Activated CD8-positive, alpha-beta T cell treated with anti-CD3 and anti-CD28 coated beads for 36 hours (primary cell): ENCODE measurements around the gene PLEKHN1. TPM values are rescaled to one million over a fixed set of nuclear protein-coding genes. Genes with fewer than 3 reads are reported as not detected.

Experiments used
- ATAC-seq: fragments of 200-7000 bp; cut with Tn5 transposase; one replicate; pipeline ENCODE4 v1.10.0; 2021; ENCODE audit warnings: mild to moderate bottlenecking, moderate library complexity
- CTCF ChIA-PET: fragments of 350-600 bp; sonication (Branson Sonifier 250); formaldehyde crosslinking; loops from one replicate; lab custom pipeline; 2021; ENCODE audit warnings: antibody characterized with exemption; lab: Charles Lee
- POLR2A ChIA-PET: fragments of 350-600 bp; sonication (Branson Sonifier 250); formaldehyde crosslinking; loops from one replicate; lab custom pipeline; 2021; ENCODE audit warnings: antibody characterized with exemption; lab: Charles Lee
- DNase-seq: peaks from one replicate; pipeline ENCODE4 v3.0.0-alpha.2; 2020
- H3K27ac Mint-ChIP-seq: one replicate; pipeline ENCODE4 v1.8.0; 2021; ENCODE audit warnings: mild to moderate bottlenecking, mixed read lengths
- H3K27me3 Mint-ChIP-seq: one replicate; pipeline ENCODE4 v1.8.0; 2021; ENCODE audit warnings: mixed read lengths
- H3K36me3 Mint-ChIP-seq: one replicate; pipeline ENCODE4 v1.8.0; 2021; ENCODE audit warnings: low read depth, mixed read lengths
- H3K4me1 Mint-ChIP-seq: one replicate; pipeline ENCODE4 v1.8.0; 2021; ENCODE audit warnings: low read depth, mixed read lengths
- H3K4me3 Mint-ChIP-seq: one replicate; pipeline ENCODE4 v1.8.0; 2021; ENCODE audit warnings: mild to moderate bottlenecking, moderate library complexity, mixed read lengths
- H3K9me3 Mint-ChIP-seq: one replicate; pipeline ENCODE4 v1.8.0; 2021; ENCODE audit warnings: mixed read lengths
- CTCF ChIP-seq: fragments of 200-600 bp; IDR thresholded peaks from one replicate; pipeline ENCODE4 v1.8.0; 2022; ENCODE audit warnings: antibody characterized with exemption, mild to moderate bottlenecking
- intact Hi-C: fragments of 100-400 bp; cut with micrococcal nuclease; formaldehyde crosslinking; loops from one replicate; pipeline ENCODE4 v1.10.0; 2022
- total RNA-seq, 2 experiments: library from RNA; stranded (reverse); gene quantifications; one replicate each; pipeline ENCODE4 v1.2.3, GENCODE V29; 2021

Gene PLEKHN1
- total RNA-seq, 2 experiments from 2014 or later, result 1.0 to 1.3 TPM

DNA sequence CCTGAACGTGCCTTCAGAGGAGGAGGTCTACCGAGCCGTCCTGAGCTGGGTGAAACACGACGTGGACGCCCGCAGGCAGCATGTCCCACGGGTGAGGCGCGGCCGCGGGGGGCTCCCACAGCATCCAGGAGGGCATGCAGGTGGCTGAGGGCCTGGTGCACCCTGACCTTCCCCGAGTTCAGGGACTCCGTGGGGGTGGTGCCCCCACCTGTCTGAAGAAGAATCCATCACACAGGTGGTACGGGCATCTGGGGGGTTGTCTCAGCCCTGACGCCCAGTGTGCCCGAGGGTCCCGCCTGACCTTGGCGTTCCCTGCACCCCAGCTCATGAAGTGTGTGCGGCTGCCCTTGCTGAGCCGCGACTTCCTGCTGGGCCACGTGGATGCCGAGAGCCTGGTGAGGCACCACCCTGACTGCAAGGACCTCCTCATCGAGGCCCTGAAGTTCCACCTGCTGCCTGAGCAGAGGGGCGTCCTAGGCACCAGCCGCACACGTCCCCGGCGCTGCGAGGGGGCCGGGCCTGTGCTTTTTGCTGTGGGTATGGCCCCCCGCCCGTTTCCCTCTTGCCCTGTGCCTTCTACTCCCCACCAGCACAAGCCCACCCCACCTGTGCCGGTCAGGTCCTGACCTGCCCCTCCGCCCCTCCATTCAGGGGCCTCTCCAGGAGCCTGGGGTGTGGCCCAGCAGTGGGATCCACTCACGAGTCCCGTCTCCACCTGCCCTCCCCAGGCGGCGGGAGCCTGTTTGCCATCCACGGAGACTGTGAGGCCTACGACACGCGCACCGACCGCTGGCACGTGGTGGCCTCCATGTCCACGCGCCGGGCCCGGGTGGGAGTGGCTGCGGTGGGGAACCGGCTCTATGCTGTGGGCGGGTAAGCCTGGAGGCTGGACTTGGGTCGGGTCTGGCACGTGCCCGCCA is 3.6 kb upstream of the PLEKHN1 start:
- H3K4me3 Mint-ChIP-seq, result peak overlapping the region; percentile 57
- intact Hi-C loops, result no loop called here
- TF ChIP-seq CTCF, result no peak
- ATAC-seq, result no peak
- H3K4me1 Mint-ChIP-seq, result peaks cover 18% of the 10 kb centered on the region
- H3K27me3 Mint-ChIP-seq, result no peaks in the 10 kb centered on the region
- H3K9me3 Mint-ChIP-seq, result no peaks in the 10 kb centered on the region
- no peak for DNase-seq
- CTCF ChIA-PET, result no interaction called here
- no peak overlapping the region for H3K27ac Mint-ChIP-seq
- H3K36me3 Mint-ChIP-seq, result peaks cover 15% of the 10 kb centered on the region
- POLR2A ChIA-PET, result no interaction called here

DNA sequence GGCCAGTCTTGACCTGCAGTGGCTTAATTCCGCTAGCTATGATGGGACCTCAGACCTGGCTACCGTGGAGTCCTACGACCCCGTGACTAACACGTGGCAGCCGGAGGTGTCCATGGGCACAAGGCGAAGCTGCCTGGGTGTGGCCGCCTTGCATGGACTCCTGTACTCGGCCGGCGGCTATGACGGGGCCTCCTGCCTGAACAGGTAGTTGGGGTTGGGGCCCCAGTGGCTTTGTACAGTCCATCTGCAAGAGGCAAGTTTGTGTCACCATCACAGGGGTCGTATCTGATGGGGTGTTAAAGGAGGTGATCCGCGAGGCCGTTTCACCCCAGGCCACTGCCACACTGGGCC is 3.0 kb upstream of the PLEKHN1 start:
- DNase-seq, result no peak
- intact Hi-C loops, result no loop called here

GRCh38 chr1:963746-964525 is 2.3 kb upstream of the PLEKHN1 start:
- intact Hi-C loops, result no loop called here
- H3K4me3 Mint-ChIP-seq, result no peak overlapping the region

More for the DNA sequence above, 3.0 kb upstream of the PLEKHN1 start:
- ATAC-seq, result no peak
- Mint-ChIP-seq H3K4me1 (peaks cover 13% of the 10 kb centered on the region), H3K27me3 (no peaks in the 10 kb centered on the region), H3K9me3 (no peaks in the 10 kb centered on the region), H3K36me3 (peaks cover 13% of the 10 kb centered on the region), H3K4me3 (no peak overlapping the region), H3K27ac (no peak overlapping the region)
- CTCF ChIA-PET, result no interaction called here
- no peak for TF ChIP-seq CTCF
- POLR2A ChIA-PET, result no interaction called here

GRCh38 chr1:964691-965525 is 1.4 kb upstream of the PLEKHN1 start:
- peaks cover 11% of the 10 kb centered on the region for H3K4me1 Mint-ChIP-seq
- no peak overlapping the region for H3K4me3 Mint-ChIP-seq
- POLR2A ChIA-PET, result interaction anchor here (1.5 kb wide), 1 partner anchor 60 kb away, joined by 3 read pairs; no protein-coding TSS in a partner anchor
- no peak for TF ChIP-seq CTCF
- H3K27ac Mint-ChIP-seq, result no peak overlapping the region
- ATAC-seq (no peak), DNase-seq (no peak)
- H3K9me3 Mint-ChIP-seq, result peaks cover 2% of the 10 kb centered on the region
- H3K27me3 Mint-ChIP-seq, result peaks cover 8% of the 10 kb centered on the region
- intact Hi-C loops, result no loop called here
- CTCF ChIA-PET, result no interaction called here
- peaks cover 10% of the 10 kb centered on the region for H3K36me3 Mint-ChIP-seq

More at GRCh38 chr1:963746-964525, 2.3 kb upstream of the PLEKHN1 start:
- Mint-ChIP-seq H3K27ac (no peak overlapping the region), H3K27me3 (no peaks in the 10 kb centered on the region), H3K4me1 (peaks cover 11% of the 10 kb centered on the region), H3K9me3 (no peaks in the 10 kb centered on the region), H3K36me3 (peaks cover 10% of the 10 kb centered on the region)
- ChIA-PET CTCF (no interaction called here), POLR2A (interaction anchor here (1.5 kb wide), 1 partner anchor 59 kb away, joined by 3 read pairs; no protein-coding TSS in a partner anchor)
- TF ChIP-seq CTCF, result no peak
- DNase-seq (no peak), ATAC-seq (no peak)
